IPS-18c (cell line): Measurements from ENCODE around the gene HIVEP2.

Experiments used
- H3K4me3 ChIP-seq: 2 replicates; pipeline ENCODE4 v1.7.0; 2013; ENCODE audit warnings: low read depth, mild to moderate bottlenecking, low read length, moderate library complexity; ENCODE audit not compliant: insufficient read depth
- H3K9me3 ChIP-seq: one replicate; pipeline ENCODE4 v1.6.1; 2013; ENCODE audit warnings: mild to moderate bottlenecking, low read length, moderate library complexity; ENCODE audit not compliant: control insufficient read depth, insufficient read depth

Gene HIVEP2

DNA sequence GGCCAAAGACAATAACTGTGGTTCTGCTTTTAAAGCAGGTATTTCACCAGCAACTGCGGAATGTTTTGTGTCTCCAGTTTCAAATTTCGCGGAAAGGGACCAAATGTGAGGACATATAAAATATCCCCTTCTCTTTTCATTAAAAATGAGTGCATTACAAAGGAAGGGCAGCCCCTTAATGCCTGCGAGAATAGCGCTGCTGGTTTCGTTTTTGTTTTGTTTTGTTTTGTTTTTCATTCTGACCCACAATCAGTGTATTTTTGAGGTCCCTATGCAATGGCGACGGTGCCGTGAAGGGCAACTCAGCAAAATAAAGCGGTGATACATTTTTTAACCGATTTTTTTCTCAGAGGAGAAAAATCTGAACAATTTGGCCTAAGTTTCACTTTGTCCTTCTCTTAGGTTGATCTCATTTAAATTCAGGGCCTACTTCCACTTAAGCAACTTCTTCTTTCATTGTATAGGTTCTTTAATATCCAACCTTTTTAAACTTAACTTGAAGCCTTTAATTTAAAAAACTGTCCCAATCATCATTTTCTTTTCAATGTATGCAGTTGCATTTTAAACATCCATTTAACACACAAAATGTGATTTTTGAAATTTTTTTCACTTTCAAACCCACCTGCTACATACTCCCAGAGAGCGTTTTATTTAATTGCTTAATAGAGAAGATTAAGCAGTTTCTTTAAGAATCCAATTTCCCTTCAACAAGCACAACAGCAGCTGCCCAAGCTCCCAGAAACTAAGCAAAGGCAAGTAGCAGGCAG, 2.9 kb upstream of the HIVEP2 start:
- H3K9me3 ChIP-seq = no peaks in the 10 kb centered on the region
- peak overlapping the region; percentile 91 for H3K4me3 ChIP-seq

DNA sequence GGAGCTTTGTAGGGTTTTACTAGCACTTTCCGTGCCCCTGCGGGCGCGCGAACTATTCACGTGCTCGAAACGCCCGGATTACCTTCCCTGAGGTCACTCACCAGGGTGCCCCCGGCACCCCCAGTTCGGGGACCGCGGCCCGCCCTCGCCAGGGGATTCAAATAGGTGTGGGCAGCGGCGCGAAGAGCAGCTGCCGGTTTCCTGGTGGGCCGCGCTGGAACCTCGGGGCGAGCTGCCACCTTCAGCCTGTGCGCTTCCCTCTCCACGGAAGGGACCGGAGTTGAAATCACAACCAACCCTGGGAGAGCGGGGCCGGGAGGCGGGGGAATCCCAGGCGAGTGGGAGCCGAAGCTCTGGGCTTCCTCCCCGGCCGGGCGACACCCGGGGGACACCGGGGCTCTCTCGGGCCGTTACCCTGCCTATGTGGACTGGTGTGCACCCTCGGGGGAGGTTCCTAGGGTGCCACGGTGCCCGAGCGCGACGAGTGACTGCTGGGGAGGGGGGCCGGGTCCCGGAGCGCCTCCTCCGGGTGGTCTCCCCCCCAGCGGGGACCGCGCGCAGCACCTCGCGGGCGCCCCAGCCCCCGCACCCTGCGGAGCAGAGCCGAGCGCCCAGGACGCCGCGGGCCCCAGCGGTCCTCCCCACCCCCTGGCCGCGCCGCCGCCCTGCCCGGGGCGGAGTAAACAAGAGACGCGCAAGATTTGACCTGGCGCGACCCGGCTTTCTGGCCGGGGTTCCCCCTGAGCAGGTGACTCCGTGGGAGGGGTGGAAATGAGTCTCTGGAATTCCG, 2.1 kb upstream of the HIVEP2 start:
- Histone ChIP-seq H3K9me3 (no peaks in the 10 kb centered on the region), H3K4me3 (peak overlapping the region; percentile 91)

DNA sequence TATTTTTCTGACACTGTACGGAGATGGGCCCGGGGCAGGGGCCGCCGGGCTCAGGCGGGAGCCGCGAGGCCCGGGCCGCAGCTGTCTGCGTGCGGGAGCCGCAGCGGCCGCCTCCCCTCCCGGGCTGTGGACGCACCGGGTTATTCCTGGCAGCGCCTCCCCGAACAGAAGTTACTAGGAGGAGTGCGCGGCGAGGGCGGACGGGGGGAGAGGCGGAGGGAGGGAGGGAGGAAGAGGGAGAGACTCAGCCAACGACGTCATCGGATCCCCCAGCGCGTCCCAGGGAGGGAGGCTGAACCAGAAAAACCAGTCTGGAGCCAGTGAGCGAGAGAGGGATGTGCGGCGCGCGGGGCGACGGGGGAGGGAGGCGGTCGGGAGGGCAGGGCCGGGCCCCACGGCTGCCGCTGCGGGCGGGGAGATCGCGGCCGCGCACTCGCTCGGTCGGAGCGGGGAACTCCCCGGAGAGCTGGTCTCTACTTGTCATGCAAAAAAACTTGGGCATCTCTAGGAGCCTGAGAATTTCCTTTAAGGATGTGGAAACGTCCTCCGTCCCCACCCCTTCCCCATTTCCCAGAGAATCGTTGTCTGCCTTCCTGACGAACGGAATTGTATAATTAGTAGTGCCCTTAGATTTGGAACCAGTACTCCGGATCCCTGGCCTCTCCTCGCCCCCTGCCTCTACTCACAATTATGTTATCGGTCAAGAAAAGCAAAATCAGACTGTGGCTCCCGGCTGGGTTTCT, 1.4 kb upstream of the HIVEP2 start:
- Histone ChIP-seq H3K9me3 (no peaks in the 10 kb centered on the region), H3K4me3 (peak overlapping the region; percentile 91)

DNA sequence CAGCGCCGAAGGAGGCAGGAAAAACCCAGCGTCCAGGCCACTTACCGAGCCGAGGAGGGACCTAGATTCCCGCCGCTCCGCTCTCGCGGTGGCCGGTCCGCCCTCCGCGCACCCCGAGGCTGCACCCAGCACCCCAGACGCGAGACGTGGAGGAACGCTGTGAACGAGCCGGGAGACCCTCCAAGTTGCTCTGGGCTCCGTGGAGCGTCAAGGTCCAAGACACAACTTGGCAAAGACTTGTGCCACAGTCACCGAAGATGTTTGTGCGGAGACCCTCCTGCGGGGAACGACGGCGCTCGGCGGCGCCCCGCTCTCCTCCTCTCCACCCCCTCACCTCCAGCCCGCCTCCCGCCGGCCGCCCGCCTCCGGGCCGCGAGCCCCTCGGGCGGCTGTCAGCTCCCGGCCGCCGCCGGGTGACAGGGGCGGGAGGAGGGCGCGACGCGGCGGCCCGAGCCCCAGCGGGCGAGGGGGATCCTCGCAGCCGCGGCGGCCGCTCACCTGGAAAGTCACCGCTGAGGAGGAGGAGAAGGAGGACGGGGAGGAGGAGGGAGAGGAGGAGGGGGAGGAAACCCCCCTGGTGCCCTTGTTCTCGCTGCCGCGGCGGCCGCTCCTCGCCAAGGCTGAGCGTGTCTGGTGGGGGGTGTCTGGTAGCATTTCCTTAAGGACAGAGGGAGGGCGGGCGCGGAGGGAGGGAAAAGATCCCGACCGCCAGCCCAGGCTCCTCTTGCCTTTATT, 637 bp upstream of the HIVEP2 start:
- Histone ChIP-seq H3K9me3 (no peaks in the 10 kb centered on the region), H3K4me3 (peak overlapping the region; percentile 91)

DNA sequence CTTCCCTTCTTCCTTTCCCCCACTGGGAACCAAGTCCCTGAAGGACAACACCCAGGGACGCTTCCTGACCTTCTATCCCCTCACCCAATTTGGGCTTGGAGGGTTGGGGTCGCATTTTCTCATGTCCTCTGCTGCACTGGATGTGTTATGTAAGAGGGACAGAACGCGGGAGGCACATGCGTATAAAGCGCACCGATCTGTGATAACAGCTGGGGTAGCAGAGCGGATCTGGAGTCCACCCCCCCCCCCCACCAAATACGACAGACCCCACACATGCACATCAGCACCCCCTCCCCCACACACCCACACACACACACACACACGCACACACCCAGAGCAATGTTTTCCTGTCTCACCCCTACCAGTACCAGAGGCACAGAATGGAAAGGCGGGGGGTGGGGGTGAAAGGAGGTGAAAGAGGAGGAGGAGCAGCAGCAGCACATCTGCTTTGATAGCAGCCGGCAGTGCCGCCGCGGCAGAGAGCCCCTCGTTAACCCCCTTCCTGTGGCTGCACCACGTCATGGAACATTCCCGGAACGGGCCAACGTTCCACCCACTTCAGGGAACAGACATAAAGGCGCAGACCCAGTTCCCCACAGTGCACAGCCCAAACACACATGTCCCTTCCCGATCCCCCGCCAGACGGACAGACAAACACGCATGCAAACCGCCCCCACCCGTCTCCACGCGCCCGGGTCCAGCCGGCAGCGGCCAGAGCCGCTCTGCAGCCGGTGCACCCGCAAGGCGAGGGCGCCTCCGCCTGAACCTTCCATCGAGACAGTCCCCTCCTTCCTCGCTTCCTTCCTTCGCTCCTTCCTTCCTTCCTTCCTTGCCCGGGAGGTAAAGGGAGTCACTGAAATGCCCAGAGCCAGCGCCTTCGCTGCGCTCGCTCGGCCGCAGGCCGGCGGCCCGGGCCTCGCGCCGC, 590 bp downstream of the HIVEP2 start:
- no peaks in the 10 kb centered on the region for H3K9me3 ChIP-seq
- peak overlapping the region; percentile 91 for H3K4me3 ChIP-seq

DNA sequence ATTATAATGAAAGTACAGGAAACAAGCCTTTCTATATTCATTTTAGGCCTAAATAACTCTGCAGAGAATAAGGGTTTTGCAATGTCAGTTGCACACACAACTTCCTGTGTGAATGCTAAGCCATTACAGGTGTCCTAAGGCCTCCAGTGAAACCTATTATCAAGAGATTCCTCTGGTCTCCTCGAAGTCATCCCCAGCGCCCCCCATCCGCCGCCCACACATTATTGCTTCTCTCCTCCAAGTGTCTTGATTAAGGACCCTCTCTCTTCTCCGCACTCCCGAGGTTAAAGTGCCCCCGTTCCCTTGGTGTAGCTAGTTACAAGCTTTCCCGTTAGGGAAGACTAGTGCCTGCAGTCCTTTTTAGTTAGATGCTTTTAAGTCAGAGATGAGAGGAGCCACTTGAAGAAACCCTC, 1.3 kb downstream of the HIVEP2 start:
- Histone ChIP-seq H3K4me3 (peak overlapping the region; percentile 91), H3K9me3 (no peaks in the 10 kb centered on the region)

DNA sequence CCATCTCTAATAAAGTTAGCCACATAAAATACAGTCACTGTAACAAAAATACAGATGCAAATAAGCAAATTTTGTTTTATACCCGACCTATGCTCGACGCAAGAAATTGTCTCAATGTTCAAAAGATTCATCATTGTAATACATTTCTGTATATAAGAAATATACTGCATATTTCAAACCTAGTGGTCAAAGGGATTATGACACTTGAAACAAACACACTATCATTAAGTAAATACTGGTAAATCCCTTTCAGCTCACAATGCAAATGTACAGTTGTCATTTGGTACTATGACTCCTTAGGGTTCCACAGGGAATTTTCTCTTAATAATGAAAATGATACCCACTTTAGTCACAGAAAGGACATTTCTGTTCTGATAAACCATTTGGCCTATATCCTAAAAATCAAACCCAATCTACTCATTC, 2.2 kb downstream of the HIVEP2 start:
- no peaks in the 10 kb centered on the region for H3K9me3 ChIP-seq
- H3K4me3 ChIP-seq = no peak overlapping the region

DNA sequence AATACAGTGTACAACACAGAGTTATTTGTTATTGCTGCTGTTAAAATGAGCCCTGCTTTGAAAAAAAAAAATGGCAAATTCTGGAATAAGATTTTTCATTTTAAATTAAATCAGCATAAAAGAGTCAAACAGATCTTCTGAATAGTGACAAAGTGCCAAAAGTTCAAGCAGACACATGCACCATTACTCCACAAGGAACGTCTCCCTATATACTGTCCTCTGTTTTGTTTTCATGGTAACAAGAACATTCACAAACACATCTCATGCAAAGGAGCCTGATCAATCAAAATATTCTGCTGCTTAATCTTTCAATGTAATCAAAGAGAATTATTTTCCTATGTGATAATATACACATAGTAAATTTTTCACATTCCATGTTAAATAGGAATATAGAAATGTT, 2.7 kb downstream of the HIVEP2 start:
- H3K4me3 ChIP-seq = no peak overlapping the region

DNA sequence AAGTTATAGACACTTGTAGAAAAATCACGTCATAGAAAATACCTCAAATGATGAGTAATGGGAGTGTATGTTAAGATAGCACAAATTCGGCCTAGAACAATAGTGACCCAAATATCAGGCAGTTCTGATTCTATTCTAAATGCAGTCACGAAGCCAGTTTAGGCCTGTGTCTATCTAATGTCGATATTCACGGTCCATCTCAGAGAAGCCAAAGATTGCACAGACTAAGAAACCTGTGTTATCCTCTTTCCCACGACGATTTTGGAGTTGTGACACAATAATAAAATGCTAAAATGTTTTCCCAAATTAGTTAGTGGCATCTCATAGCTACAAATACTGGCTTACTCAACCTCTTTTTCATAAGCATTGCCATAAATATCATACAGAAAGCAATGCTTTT, 4.0 kb downstream of the HIVEP2 start:
- H3K4me3 ChIP-seq = no peak overlapping the region
- H3K9me3 ChIP-seq = no peaks in the 10 kb centered on the region

More for the DNA sequence above, 2.7 kb downstream of the HIVEP2 start:
- H3K9me3 ChIP-seq = no peaks in the 10 kb centered on the region

DNA sequence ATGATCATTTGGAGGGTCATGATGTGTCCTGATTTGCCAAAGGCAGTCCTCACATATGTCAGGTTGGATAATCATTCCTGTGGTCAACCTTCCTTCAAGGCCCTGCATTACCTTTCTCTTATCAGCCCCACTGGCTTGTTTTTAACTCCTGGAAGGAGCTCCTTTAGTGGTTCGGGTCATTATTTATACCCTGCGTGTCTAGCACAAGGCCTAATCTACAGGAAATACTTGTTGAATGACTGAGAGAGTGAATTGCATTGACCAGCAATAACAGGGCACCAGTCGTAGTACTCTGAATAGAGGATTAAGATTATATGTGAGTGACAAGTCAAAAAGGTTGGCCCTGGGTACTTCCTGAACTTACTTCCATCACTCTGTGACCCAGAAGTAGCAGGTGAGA, 4.5 kb downstream of the HIVEP2 start:
- Histone ChIP-seq H3K4me3 (no peak overlapping the region), H3K9me3 (no peaks in the 10 kb centered on the region)

DNA sequence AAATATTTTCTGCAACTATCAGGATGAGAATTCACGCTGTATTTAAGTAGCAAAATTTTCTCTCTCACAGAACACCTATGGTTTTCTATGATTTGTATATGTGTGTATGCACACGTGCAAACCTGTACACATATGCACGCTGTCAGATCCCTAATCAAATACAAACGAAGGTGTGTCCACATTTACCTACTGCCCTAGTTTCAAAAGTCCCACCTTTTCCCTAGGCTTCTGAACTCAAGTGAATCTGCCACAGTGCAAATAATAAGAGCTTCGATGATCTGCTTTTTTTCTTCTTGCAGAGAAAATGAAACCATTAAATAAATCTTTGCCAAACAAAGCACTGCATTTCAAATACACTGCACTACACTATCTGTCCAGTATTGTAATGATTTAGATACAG, 6.5 kb downstream of the HIVEP2 start:
- Histone ChIP-seq H3K4me3 (no peak overlapping the region), H3K9me3 (no peaks in the 10 kb centered on the region)

DNA sequence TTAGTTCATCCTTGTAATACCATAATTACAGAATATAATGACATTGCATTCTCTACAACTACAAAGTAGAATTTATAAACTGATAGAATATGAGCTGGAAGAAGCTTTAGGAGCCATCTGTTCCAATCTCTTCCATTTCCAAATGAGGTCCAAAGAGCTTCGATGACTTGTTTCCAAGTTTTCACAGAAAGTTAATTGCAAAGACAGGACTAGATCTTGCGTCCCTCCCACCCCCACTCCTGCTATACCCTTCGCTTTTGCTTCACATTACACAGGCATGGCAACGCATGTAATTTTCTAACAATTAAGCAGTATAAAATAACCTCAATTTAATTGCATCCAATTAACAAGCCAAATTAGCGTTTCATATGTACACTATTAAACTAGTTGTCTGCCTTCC, 7.0 kb downstream of the HIVEP2 start:
- Histone ChIP-seq H3K9me3 (no peaks in the 10 kb centered on the region), H3K4me3 (no peak overlapping the region)

DNA sequence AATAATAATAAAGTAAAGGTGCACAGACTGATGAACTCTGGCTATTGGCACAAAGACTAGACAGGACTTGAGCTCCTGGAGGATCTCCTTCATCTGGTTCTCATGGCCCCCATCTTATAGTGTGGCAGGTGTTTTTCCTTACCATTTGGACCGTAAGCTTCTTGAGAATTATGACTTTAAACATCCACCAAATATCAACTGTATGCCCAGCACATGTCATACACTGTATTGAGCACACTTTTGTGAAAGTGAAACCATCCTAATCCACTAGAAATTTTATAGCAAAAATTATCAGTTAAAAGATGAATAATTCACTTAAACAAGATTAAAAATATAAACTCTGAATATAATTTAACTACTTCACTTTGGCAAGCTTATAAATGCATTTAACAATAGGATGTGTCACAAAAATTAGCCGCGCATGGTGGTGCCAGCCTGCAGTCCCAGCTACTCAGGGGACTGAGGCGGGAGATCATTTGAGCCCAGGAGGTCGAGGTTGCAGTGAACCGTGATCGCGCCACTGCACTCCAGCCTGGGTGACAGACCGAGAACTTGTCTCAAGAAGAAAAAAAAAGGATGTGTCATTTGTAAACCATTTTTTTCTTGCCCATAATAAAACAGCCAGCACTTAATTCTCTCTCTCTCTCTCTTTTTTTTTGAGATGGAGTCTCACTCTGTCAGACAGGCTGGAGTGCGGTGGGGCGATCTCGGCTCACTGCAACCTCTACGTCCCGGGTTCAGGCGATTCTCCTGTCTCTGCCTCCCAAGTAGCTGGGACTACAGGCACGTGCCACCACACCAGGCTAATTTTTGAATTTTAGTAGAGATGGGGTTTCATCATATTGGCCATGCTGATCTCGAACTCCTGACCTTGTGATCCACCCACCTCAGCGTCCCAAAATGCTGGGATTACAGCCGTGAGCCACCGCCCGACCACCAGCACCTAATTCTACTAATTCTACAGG, 9.1 kb downstream of the HIVEP2 start:
- H3K4me3 ChIP-seq = no peak overlapping the region
- no peaks in the 10 kb centered on the region for H3K9me3 ChIP-seq

DNA sequence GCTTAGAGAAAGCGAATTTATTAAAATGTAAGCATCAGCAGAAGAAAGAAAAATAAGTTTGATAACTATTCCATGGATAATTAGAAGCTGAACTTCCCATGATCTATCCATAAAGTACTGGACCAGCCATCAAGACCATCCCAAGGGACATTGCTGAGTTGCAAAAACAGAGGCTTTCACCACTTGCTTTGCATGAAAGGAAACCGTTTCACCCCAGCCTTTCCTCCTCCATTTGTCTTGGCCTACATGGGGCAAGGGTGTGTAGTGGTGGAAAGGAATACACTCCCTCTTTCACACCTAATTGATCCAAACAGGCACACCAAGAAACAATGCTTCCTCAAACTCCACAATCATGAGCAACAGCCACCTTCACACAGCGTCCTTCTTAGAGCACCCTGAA, 10.4 kb downstream of the HIVEP2 start:
- no peaks in the 10 kb centered on the region for H3K9me3 ChIP-seq
- no peak overlapping the region for H3K4me3 ChIP-seq

DNA sequence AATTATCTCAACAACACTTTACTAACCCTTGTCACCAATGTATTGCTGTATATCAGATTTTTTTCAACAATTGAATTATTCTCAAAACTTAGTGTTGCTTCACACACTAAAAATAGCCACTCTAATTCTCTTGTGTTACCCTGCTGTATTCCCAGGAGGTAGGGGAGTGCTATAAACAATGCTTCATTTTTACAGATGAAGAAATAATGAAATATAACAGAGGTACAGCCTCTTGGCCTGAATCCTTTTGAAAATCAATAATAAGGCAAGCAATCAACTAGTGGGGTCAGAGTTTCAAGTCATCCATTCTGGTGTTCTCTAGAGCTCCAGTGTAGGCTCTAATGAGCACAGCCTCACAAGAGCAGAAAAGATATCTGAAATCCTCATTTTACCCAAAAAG, 10.9 kb downstream of the HIVEP2 start:
- no peak overlapping the region for H3K4me3 ChIP-seq
- H3K9me3 ChIP-seq = no peaks in the 10 kb centered on the region
